Measurements from ENCODE around the gene CASKIN1. TPM values are rescaled to one million over a fixed set of nuclear protein-coding genes. Genes with fewer than 3 reads are reported as not detected.

Gene CASKIN1
- total RNA-seq, 1 experiment from 2014 or later, result 7.9 TPM

GRCh38 chr16:2179107-2179501 lies 17.3 kb downstream of the CASKIN1 start:
- H3K27ac Mint-ChIP-seq, result no peak overlapping the region
- Histone ChIP-seq H3K79me1 (ENCODE audit: insufficient read depth, low read depth, low read length, poor library complexity, severe bottlenecking) (no peaks in the 10 kb centered on the region), H2AK5ac (ENCODE audit: insufficient read length, low read length) (no peak overlapping the region), H2BK5ac (ENCODE audit: insufficient read length, low read length) (no peak overlapping the region), H3T11ph (ENCODE audit: low read length) (no peak overlapping the region), H3K56ac (ENCODE audit: insufficient read length, low read depth, low read length) (no peak overlapping the region), H3K79me2 (ENCODE audit: insufficient read depth, low read length) (no peaks in the 10 kb centered on the region), H3K9me3 (ENCODE audit: control insufficient read depth, low read depth, low read length) (no peaks in the 10 kb centered on the region), H2BK15ac (ENCODE audit: low read depth, low read length) (no peak overlapping the region), H3K18ac (ENCODE audit: insufficient read length, low read depth, low read length) (no peak overlapping the region), H3K9ac (ENCODE audit: extremely low read depth, insufficient read length, low read length) (no peak overlapping the region), H3K4me2 (ENCODE audit: insufficient read depth, insufficient read length, low read length) (no peak overlapping the region), H2BK20ac (ENCODE audit: low read depth, low read length, poor library complexity, severe bottlenecking) (no peak overlapping the region), H4K91ac (ENCODE audit: insufficient read length, low read depth, low read length) (no peak overlapping the region), H2BK120ac (ENCODE audit: low read depth, low read length, poor library complexity, severe bottlenecking) (no peak overlapping the region), H3K14ac (ENCODE audit: insufficient read depth, low read length) (no peak overlapping the region), H3K27me3 (ENCODE audit: insufficient read depth, low read length) (no peaks in the 10 kb centered on the region), H3K23ac (ENCODE audit: insufficient read length, low read depth, low read length) (no peak overlapping the region), H4K20me1 (ENCODE audit: control insufficient read depth, insufficient read depth, insufficient read length) (no peaks in the 10 kb centered on the region), H2AFZ (ENCODE audit: low read length) (no peak overlapping the region), H3K4ac (ENCODE audit: low read depth, low read length) (no peak overlapping the region), H3K4me1 (ENCODE audit: insufficient read depth, low read length) (no peaks in the 10 kb centered on the region), H2BK12ac (ENCODE audit: insufficient read length, low read depth, low read length) (no peak overlapping the region), H4K5ac (ENCODE audit: insufficient read length, low read depth, low read length) (no peak overlapping the region), H4K8ac (replicated peaks; ENCODE audit: insufficient read length, low read depth, low read length) (no peak overlapping the region), H3K23me2 (ENCODE audit: insufficient read length, low read depth, low read length, poor library complexity, severe bottlenecking) (peaks cover 4% of the 10 kb centered on the region), H3K27ac (ENCODE audit: insufficient read length, low read depth, low read length) (no peak overlapping the region)
- no CpG with 5 or more reads among the region's 50 CpGs for WGBS (ENCODE audit: extremely low coverage, insufficient read length, low lambda C conversion rate)
- no peak overlapping the region for H3K4me3 Mint-ChIP-seq
- no peak for TF ChIP-seq CTCF (conservative IDR thresholded peaks at IDR 0.05)
- no peak for DNase-seq
- peaks cover 6 to 33% (median 30%) of the 10 kb centered on the region in 3 experiments for H3K36me3 Mint-ChIP-seq (ENCODE audit: insufficient read depth in 1 of 3, low read depth in 3 of 3)
- no peaks in the 10 kb centered on the region for H3K9me3 Mint-ChIP-seq
- H3K4me1 Mint-ChIP-seq, result peaks cover 3 to 7% of the 10 kb centered on the region in 2 experiments
- no peaks in the 10 kb centered on the region for H3K27me3 Mint-ChIP-seq (ENCODE audit: low read depth)

All from H9 (cell line).